IMR-90 (cell line): ENCODE results near the gene APBB1IP. TPM values are rescaled to one million over a fixed set of nuclear protein-coding genes. Genes with fewer than 3 reads are reported as not detected.

Experiments
- ATAC-seq: fragments of 200-7000 bp; cut with Tn5 transposase; 2 replicates; pipeline ENCODE4 v1.9.1; 2020; ENCODE audit warnings: low read depth, mild to moderate bottlenecking, moderate library complexity
- BruUV-seq: library from RNA; stranded (reverse); fragments of 400-500 nt; replicated peaks from 2 replicates; lab custom pipeline; 2021; lab: Mats Ljungman, UMichigan
- CTCF ChIA-PET: fragments of 300-600 bp; formaldehyde crosslinking; extraction: SDS; loops from one replicate; lab custom pipeline; 2021; ENCODE audit warnings: antibody characterized with exemption; lab: Yijun Ruan, JAX
- POLR2A ChIA-PET: fragments of 300-600 bp; sonication (Branson Sonifier 250); formaldehyde crosslinking; loops from one replicate; lab custom pipeline; 2022; ENCODE audit warnings: antibody characterized with exemption; ENCODE audit not compliant: unreplicated experiment; lab: Charles Lee
- DNase-seq: peaks from one replicate; pipeline ENCODE4 v3.0.0; 2013
- H2AFZ ChIP-seq: replicated peaks from 2 replicates; pipeline ENCODE3; 2013; ENCODE audit warnings: low read length, mild to moderate bottlenecking; ENCODE audit not compliant: poor library complexity
- H2AK5ac ChIP-seq: 2 replicates; pipeline ENCODE4 v1.6.1; 2013; ENCODE audit warnings: low read depth, low read length, inconsistent platforms
- H2AK9ac ChIP-seq: replicated peaks from 2 replicates; pipeline ENCODE3; 2013; ENCODE audit warnings: mild to moderate bottlenecking, low read depth, low read length, moderate library complexity; ENCODE audit not compliant: poor library complexity
- H2BK120ac ChIP-seq: 2 replicates; pipeline ENCODE4 v1.6.1; 2013; ENCODE audit warnings: low read depth, low read length, inconsistent platforms
- H2BK15ac ChIP-seq: 3 replicates; pipeline ENCODE4 v1.6.1; 2013; ENCODE audit warnings: low read depth, low read length, inconsistent platforms
- H2BK20ac ChIP-seq: 2 replicates; pipeline ENCODE4 v1.6.1; 2013; ENCODE audit warnings: low read depth, mild to moderate bottlenecking, inconsistent platforms, low read length, moderate library complexity
- H2BK5ac ChIP-seq: 2 replicates; pipeline ENCODE4 v1.6.1; 2013; ENCODE audit warnings: mild to moderate bottlenecking, low read depth, low read length, inconsistent platforms; ENCODE audit not compliant: poor library complexity, severe bottlenecking
- H3K14ac ChIP-seq: replicated peaks from 2 replicates; pipeline ENCODE4 v1.6.1; 2013; ENCODE audit warnings: low read depth, low read length, inconsistent platforms
- H3K18ac ChIP-seq: 2 replicates; pipeline ENCODE4 v1.6.1; 2013; ENCODE audit warnings: low read depth, low read length, control low read depth
- H3K23ac ChIP-seq: 2 replicates; pipeline ENCODE4 v1.6.1; 2013; ENCODE audit warnings: low read depth, low read length, inconsistent platforms
- H3K27ac ChIP-seq: 2 replicates; pipeline ENCODE4 v1.5.1; 2013; ENCODE audit warnings: mild to moderate bottlenecking, control low read depth, low read length; ENCODE audit not compliant: insufficient read depth
- H3K27me3 ChIP-seq: 2 replicates; pipeline ENCODE4 v1.6.1; 2013; ENCODE audit warnings: low read length; ENCODE audit not compliant: control insufficient read depth, insufficient read depth
- H3K36me3 ChIP-seq: 2 replicates; pipeline ENCODE4 v1.6.1; 2013; ENCODE audit warnings: low read length, mixed read lengths; ENCODE audit not compliant: control insufficient read depth, insufficient read depth
- H3K4ac ChIP-seq: 2 replicates; pipeline ENCODE4 v1.6.1; 2013; ENCODE audit warnings: low read depth, low read length, inconsistent platforms
- H3K4me1 ChIP-seq: 2 replicates; pipeline ENCODE4 v1.6.1; 2013; ENCODE audit warnings: low read length, mixed read lengths; ENCODE audit not compliant: control insufficient read depth, insufficient read depth
- H3K4me2 ChIP-seq: 2 replicates; pipeline ENCODE4 v1.6.1; 2013; ENCODE audit warnings: low read depth, mild to moderate bottlenecking, control low read depth, low read length, moderate library complexity
- H3K4me3 ChIP-seq: 2 replicates; pipeline ENCODE4 v1.5.1; 2013; ENCODE audit warnings: low read depth, mild to moderate bottlenecking, control low read depth, low read length, moderate library complexity; ENCODE audit not compliant: insufficient read depth
- H3K56ac ChIP-seq: 2 replicates; pipeline ENCODE4 v1.6.1; 2013; ENCODE audit warnings: low read length, inconsistent platforms; ENCODE audit not compliant: insufficient read depth; ENCODE audit errors: extremely low read depth
- H3K79me1 ChIP-seq, 2 experiments: 2 replicates each; pipeline ENCODE4 v1.6.1; 2013; ENCODE audit warnings: low read length in 2 of 2, inconsistent platforms in 1 of 2, low read depth in 1 of 2
- H3K9ac ChIP-seq: 2 replicates; pipeline ENCODE4 v1.6.1; 2013; ENCODE audit warnings: low read depth, low read length, control low read depth
- H3K9me1 ChIP-seq: 2 replicates; pipeline ENCODE4 v1.6.1; 2013; ENCODE audit warnings: low read length, inconsistent platforms; ENCODE audit not compliant: insufficient read depth
- H3K9me3 ChIP-seq: 2 replicates; pipeline ENCODE4 v1.6.1; 2013; ENCODE audit warnings: low read length; ENCODE audit not compliant: control insufficient read depth, insufficient read depth
- H4K20me1 ChIP-seq: 2 replicates; pipeline ENCODE4 v1.6.1; 2013; ENCODE audit warnings: low read length, inconsistent platforms; ENCODE audit not compliant: insufficient read depth
- H4K5ac ChIP-seq: 2 replicates; pipeline ENCODE4 v1.6.1; 2013; ENCODE audit warnings: mild to moderate bottlenecking, low read depth, low read length, control low read depth
- H4K8ac ChIP-seq, 2 experiments: 2 replicates each; pipeline ENCODE4 v1.6.1; 2013; ENCODE audit warnings: low read depth in 2 of 2, low read length in 2 of 2, control low read depth in 1 of 2, inconsistent platforms in 1 of 2
- H4K91ac ChIP-seq: 2 replicates; pipeline ENCODE4 v1.6.1; 2013; ENCODE audit warnings: low read depth, low read length, inconsistent platforms; ENCODE audit not compliant: insufficient read depth
- CEBPB ChIP-seq: IDR thresholded peaks from 2 replicates; pipeline ENCODE4 v1.6.1; 2012; ENCODE audit warnings: low read depth, low read length, improper control_type of control experiment
- CHD1 ChIP-seq: IDR thresholded peaks from 2 replicates; pipeline ENCODE4 v1.6.1; 2012; ENCODE audit warnings: low read depth, low read length, improper control_type of control experiment
- CTCF ChIP-seq: conservative IDR thresholded peaks from 2 replicates; pipeline ENCODE4 v1.5.1; 2012; ENCODE audit warnings: mild to moderate bottlenecking, low read depth, low read length, improper control_type of control experiment
- ELK1 ChIP-seq: fragments of 150-350 bp; IDR thresholded peaks from 2 replicates; pipeline ENCODE4 v1.6.1; 2016; ENCODE audit warnings: low read depth, mild to moderate bottlenecking, low read length, moderate library complexity, borderline replicate concordance
- FOS ChIP-seq: fragments of 150-350 bp; IDR thresholded peaks from 2 replicates; pipeline ENCODE4 v1.6.1; 2016; ENCODE audit warnings: low read depth, low read length
- MAFK ChIP-seq: IDR thresholded peaks from 2 replicates; pipeline ENCODE4 v1.6.1; 2012; ENCODE audit warnings: low read depth, low read length, improper control_type of control experiment
- MAZ ChIP-seq: IDR thresholded peaks from 2 replicates; pipeline ENCODE4 v1.6.1; 2012; ENCODE audit warnings: low read depth, mild to moderate bottlenecking, low read length, improper control_type of control experiment, moderate library complexity, borderline replicate concordance
- MXI1 ChIP-seq: IDR thresholded peaks from 2 replicates; pipeline ENCODE4 v1.6.1; 2012; ENCODE audit warnings: low read depth, mild to moderate bottlenecking, low read length, moderate library complexity, borderline replicate concordance
- NFE2L2 ChIP-seq: fragments of 150-350 bp; IDR thresholded peaks from 2 replicates; pipeline ENCODE4 v1.6.1; 2016; ENCODE audit warnings: low read depth, mild to moderate bottlenecking, low read length
- POLR2A ChIP-seq: IDR thresholded peaks from 2 replicates; pipeline ENCODE4 v1.6.1; 2012; ENCODE audit warnings: mild to moderate bottlenecking, low read depth, low read length
- RAD21 ChIP-seq: IDR thresholded peaks from 2 replicates; pipeline ENCODE4 v1.6.1; 2012; ENCODE audit warnings: low read length, improper control_type of control experiment
- RCOR1 ChIP-seq: IDR thresholded peaks from 2 replicates; pipeline ENCODE4 v1.6.1; 2012; ENCODE audit warnings: mild to moderate bottlenecking, low read length, improper control_type of control experiment; ENCODE audit not compliant: insufficient replicate concordance
- RFX5 ChIP-seq: IDR thresholded peaks from 2 replicates; pipeline ENCODE4 v1.8.0; 2012; ENCODE audit warnings: low read depth, mild to moderate bottlenecking, low read length, moderate library complexity
- USF2 ChIP-seq: fragments of 150-350 bp; IDR thresholded peaks from 2 replicates; pipeline ENCODE4 v1.6.1; 2017; ENCODE audit warnings: mild to moderate bottlenecking, antibody characterized with exemption, low read length, low read depth
- WGBS, 2 experiments: methylation state at CpG; one replicate each; pipeline versions ENCODE4 v1.1.5 to v1.1.7; 2013; ENCODE audit warnings: missing lambda C conversion rate in 2 of 2; ENCODE audit not compliant: insufficient read length in 1 of 2; ENCODE audit errors: extremely low coverage in 2 of 2; 5-methylcytosine and 5-hydroxymethylcytosine counted together
- dilution Hi-C: fragments of 300-500 bp; cut with HindIII; formaldehyde crosslinking; loops from one replicate; pipeline ENCODE4 v1.14.3; 2018; ENCODE audit warnings: low sequenced_read_pairs; ENCODE audit not compliant: unreplicated experiment
- in situ Hi-C: fragments of 300-500 bp; cut with MboI; formaldehyde crosslinking; loops from 3 replicates; pipeline ENCODE4 v1.14.3; 2019; ENCODE audit warnings: low sequenced_read_pairs, inconsistent platforms, mixed read lengths
- intact Hi-C: fragments of 100-400 bp; cut with micrococcal nuclease; formaldehyde crosslinking; loops from 2 replicates; pipeline ENCODE4 v1.10.0; 2022
- polyA plus RNA-seq, 3 experiments: library from polyadenylated mRNA; depleted of rRNA; stranded (reverse); fragments of >200 nt; gene quantifications; 2 replicates each; pipeline ENCODE4 v1.2.3, GENCODE V29; 2012; ENCODE audit warnings: low replicate concordance in 1 of 3
- total RNA-seq: library from RNA; depleted of rRNA; stranded (reverse); fragments of >200 nt; gene quantifications from 2 replicates; pipeline ENCODE4 v1.2.3, GENCODE V29; 2012

Gene APBB1IP
- total and polyA plus RNA-seq, 2 of the 4 experiments (the other 2 are of a cell fraction) = not detected

GRCh38 chr10:26519803-26520202 is 81.7 kb downstream of the APBB1IP start:
- Histone ChIP-seq H3K27ac (no peak overlapping the region), H3K79me1 (no peaks in the 10 kb centered on the region), H3K27me3 (no peaks in the 10 kb centered on the region), H2BK120ac (no peak overlapping the region), H3K4me2 (no peak overlapping the region), H3K9me3 (peaks cover 20% of the 10 kb centered on the region), H3K9ac (no peak overlapping the region), H4K91ac (no peak overlapping the region), H3K9me1 (no peaks in the 10 kb centered on the region), H2BK5ac (no peak overlapping the region), H3K4me3 (no peak overlapping the region), H2AK9ac (no peak overlapping the region), H3K23ac (no peak overlapping the region), H3K4me1 (no peaks in the 10 kb centered on the region), H2BK15ac (no peak overlapping the region), H4K20me1 (no peaks in the 10 kb centered on the region), H2AK5ac (no peak overlapping the region), H3K56ac (no peak overlapping the region), H4K8ac (no peak overlapping the region), H4K5ac (no peak overlapping the region), H3K4ac (no peak overlapping the region), H3K14ac (no peak overlapping the region), H3K18ac (no peak overlapping the region), H2BK20ac (no peak overlapping the region), H2AFZ (no peak overlapping the region), H3K36me3 (no peaks in the 10 kb centered on the region)
- WGBS, 2 experiments = 0% methylated on average over 1 of the region's 1 CpG; no CpG with 5 or more reads in 1 of the 2 experiments
- POLR2A ChIA-PET = no interaction called here
- no TSS peak for BruUV-seq
- in situ Hi-C loops (no loop called here), dilution Hi-C loops (no loop called here), intact Hi-C loops (no loop called here)
- TF ChIP-seq MAZ (no peak), MXI1 (no peak), MAFK (no peak), ELK1 (no peak), CHD1 (no peak), CTCF (no peak), RCOR1 (no peak), FOS (no peak), RFX5 (no peak), POLR2A (no peak), RAD21 (no peak), NFE2L2 (no peak), CEBPB (no peak), USF2 (no peak)
- CTCF ChIA-PET = no interaction called here
- ATAC-seq (no peak), DNase-seq (no peak)
